GM12878 (cell line): ENCODE results near the gene SLC6A12. TPM values are rescaled to one million over a fixed set of nuclear protein-coding genes. Genes with fewer than 3 reads are reported as not detected.

Source experiments
- ATAC-seq: fragments of 200-7000 bp; cut with Tn5 transposase; 3 replicates; pipeline ENCODE4 v1.9.1; 2020; ENCODE audit warnings: mild to moderate bottlenecking, moderate library complexity
- BruUV-seq: library from RNA; stranded (reverse); fragments of 400-500 nt; replicated peaks from 2 replicates; lab custom pipeline; 2021; lab: Mats Ljungman, UMichigan
- CTCF ChIA-PET: fragments of 300-600 bp; sonication (Branson Sonifier 250); formaldehyde crosslinking; extraction: SDS; loops from one replicate; lab custom pipeline; 2021; ENCODE audit warnings: inconsistent platforms; lab: Yijun Ruan, JAX
- POLR2A ChIA-PET: fragments of 350-600 bp; formaldehyde crosslinking; extraction: SDS; loops from one replicate; lab custom pipeline; 2021; ENCODE audit warnings: inconsistent platforms; lab: Charles Lee
- RAD21 ChIA-PET: fragments of 300-600 bp; sonication (Branson Sonifier 250); formaldehyde crosslinking; loops from one replicate; lab custom pipeline; 2023; ENCODE audit warnings: antibody characterized with exemption; ENCODE audit not compliant: unreplicated experiment; lab: Charles Lee
- SMC1A ChIA-PET: fragments of 300-600 bp; sonication (Branson Sonifier 250); formaldehyde crosslinking; loops from one replicate; lab custom pipeline; 2023; ENCODE audit not compliant: unreplicated experiment, uncharacterized antibody; lab: Charles Lee
- DNase-seq: peaks from one replicate; pipeline ENCODE4 v3.0.0-alpha.2; 2011; ENCODE audit warnings: low read depth, low spot score
- FAIRE-seq: peaks from 3 replicates; lab custom pipeline; 2011; peaks lifted over from hg19 to GRCh38; lab: Jason Lieb, UNC
- H2AFZ ChIP-seq: 2 replicates; pipeline ENCODE4 v1.6.0; 2011; ENCODE audit warnings: low read depth, low read length, control low read depth; ENCODE audit not compliant: control insufficient read depth
- H3K27ac ChIP-seq: 2 replicates; pipeline ENCODE4 v1.5.1; 2011; ENCODE audit warnings: control low read depth; ENCODE audit not compliant: control insufficient read depth, insufficient read depth
- H3K27me3 ChIP-seq, 2 experiments: replicated peaks in 1 of 2; 2 replicates each; pipeline versions ENCODE4 v1.6.0 to v1.6.1; 2011; ENCODE audit warnings: low read length in 1 of 2; ENCODE audit not compliant: control insufficient read depth in 2 of 2, insufficient read depth in 2 of 2
- H3K36me3 ChIP-seq, 2 experiments: 2 replicates each; pipeline ENCODE4 v1.5.1; 2011; ENCODE audit warnings: low read length in 1 of 2; ENCODE audit not compliant: control insufficient read depth in 2 of 2, insufficient read depth in 2 of 2
- H3K4me1 ChIP-seq: 2 replicates; pipeline ENCODE4 v1.6.1; 2011; ENCODE audit warnings: mild to moderate bottlenecking, low read length, moderate library complexity, mixed read lengths; ENCODE audit not compliant: control insufficient read depth, insufficient read depth
- H3K4me2 ChIP-seq: 2 replicates; pipeline ENCODE4 v1.6.0; 2011; ENCODE audit warnings: control low read depth; ENCODE audit not compliant: control insufficient read depth, insufficient read depth
- H3K4me3 ChIP-seq: fragments of 200-600 bp; sonication (generic); 2 replicates; pipeline ENCODE4 v1.5.1; 2016
- H3K79me2 ChIP-seq: 2 replicates; pipeline ENCODE4 v1.6.0; 2011; ENCODE audit warnings: low read length; ENCODE audit not compliant: control insufficient read depth, insufficient read depth
- H3K9ac ChIP-seq: 2 replicates; pipeline ENCODE4 v1.8.0; 2011; ENCODE audit warnings: low read length, control low read depth, mixed read lengths; ENCODE audit not compliant: control insufficient read depth, insufficient read depth
- H3K9me3 ChIP-seq: replicated peaks from 3 replicates; pipeline ENCODE4 v1.5.1; 2011; ENCODE audit warnings: mild to moderate bottlenecking, low read length; ENCODE audit not compliant: control insufficient read depth, insufficient read depth
- H4K20me1 ChIP-seq: 2 replicates; pipeline ENCODE4 v1.6.0; 2011; ENCODE audit not compliant: control insufficient read depth, insufficient read depth
- CBFB ChIP-seq: IDR thresholded peaks from 2 replicates; pipeline ENCODE4 v1.6.1; 2016; ENCODE audit warnings: antibody characterized with exemption, low read depth
- WGBS: methylation state at CpG from one replicate; pipeline ENCODE4 v1.1.6; 2016; ENCODE audit warnings: low lambda C conversion rate; ENCODE audit not compliant: insufficient replicate concordance, insufficient coverage; ENCODE audit errors: missing lambda C conversion rate; 5-methylcytosine and 5-hydroxymethylcytosine counted together
- in situ Hi-C: fragments of 300-500 bp; cut with MboI; formaldehyde crosslinking; loops from 9 replicates; pipeline ENCODE4 v1.14.3; 2018; ENCODE audit warnings: mixed read lengths
- intact Hi-C: fragments of 100-400 bp; cut with micrococcal nuclease; formaldehyde crosslinking; loops from one replicate; pipeline ENCODE4 v1.14.2; 2022; ENCODE audit not compliant: unreplicated experiment
- polyA plus RNA-seq, 11 experiments: library from polyadenylated mRNA; depleted of rRNA in 4 of 11; unstranded in 6 of 11; stranded (reverse) in 5 of 11; fragments of >200 nt; fragmentation: Nextera tagmentation in 4 of 11; fragmentation: Illumina TruSeq in 1 of 11; extraction: Ambion mirVana in 4 of 11; extraction: Trizol in 1 of 11; gene quantifications; 1 replicate in 1 of 11; 2 replicates in 10 of 11; pipeline versions ENCODE4 v1.2.1 to v1.2.3, GENCODE V29; 2011 to 2016; ENCODE audit warnings: inconsistent platforms in 2 of 11, missing spikeins in 2 of 11, low read depth in 1 of 11
- total RNA-seq, 4 experiments: library from RNA; depleted of rRNA in 3 of 4; stranded (reverse); fragments of >200 nt in 3 of 4; fragmentation: Illumina TruSeq in 1 of 4; extraction: Trizol in 1 of 4; gene quantifications; 2 replicates each; pipeline versions ENCODE4 v1.2.1 to v1.2.3, GENCODE V29; 2013 to 2021
- TF ChIP-seq, protein P1 (sequence below), 3 experiments: IDR thresholded peaks in 2 of 3; conservative IDR thresholded peaks in 1 of 3; 2 replicates each; pipeline ENCODE4 v1.5.1; 2011; ENCODE audit warnings: low read depth in 3 of 3, low read length in 3 of 3, mild to moderate bottlenecking in 3 of 3, control low read depth in 2 of 3, moderate library complexity in 2 of 3, inconsistent platforms in 1 of 3, mixed read lengths in 1 of 3; ENCODE audit not compliant: control insufficient read depth in 2 of 3, insufficient read depth in 1 of 3; ENCODE audit errors: extremely low read depth in 1 of 3

Gene SLC6A12
- total and polyA plus RNA-seq, 10 of the 15 experiments (the other 5 are each of a cell fraction or from before 2014, with no cell fraction given): 0.06 to 0.11 (median 0.07) TPM; not detected in 7

DNA sequence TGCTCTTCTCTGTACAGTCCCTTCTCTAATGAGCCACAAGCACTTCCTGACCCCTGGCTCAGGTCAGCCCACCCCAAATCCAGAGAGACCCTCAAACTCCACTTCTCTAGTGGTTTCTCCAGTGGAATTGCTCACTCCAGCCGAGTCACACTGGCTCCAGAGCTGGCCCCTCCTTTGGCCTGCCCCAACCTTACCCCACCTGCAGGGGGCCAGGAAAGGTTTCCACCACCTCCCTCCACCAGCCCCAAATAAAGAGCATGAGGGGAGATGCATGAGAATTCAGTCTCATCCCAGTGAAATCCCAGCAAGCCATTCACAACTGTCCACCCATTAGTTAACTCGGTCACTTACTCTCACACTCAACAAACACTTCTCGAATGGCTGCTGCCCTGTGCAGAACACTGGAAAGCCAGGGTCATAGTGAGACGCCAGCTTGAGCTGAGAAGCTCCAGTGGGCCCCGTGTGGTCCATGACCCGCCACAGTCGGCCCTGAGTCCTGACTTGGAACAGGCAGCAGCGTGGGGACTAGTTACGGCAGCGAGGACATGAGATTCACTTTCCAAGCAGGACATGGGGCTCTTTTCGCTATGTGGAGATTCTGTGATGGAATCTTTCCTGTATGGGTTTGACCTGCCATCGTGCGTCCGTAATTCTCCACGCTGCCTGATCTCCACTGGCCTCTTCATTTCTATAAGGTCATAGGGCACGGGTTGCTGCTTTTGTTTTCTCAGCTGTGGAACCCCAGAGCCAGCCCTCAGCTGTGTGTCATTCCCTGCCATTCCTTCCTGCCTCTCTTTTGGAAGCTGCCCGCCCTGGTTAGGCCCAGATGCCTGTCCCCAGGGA, 44.2 kb downstream of the SLC6A12 start:
- Histone ChIP-seq H3K4me3 (no peak overlapping the region), H3K27ac (no peak overlapping the region), H2AFZ (no peak overlapping the region), H3K79me2 (no peaks in the 10 kb centered on the region), H3K36me3 (no peaks in the 10 kb centered on the region), H3K4me1 (peaks cover 8% of the 10 kb centered on the region), H4K20me1 (no peaks in the 10 kb centered on the region), H3K9ac (no peak overlapping the region), H3K9me3 (no peaks in the 10 kb centered on the region), H3K4me2 (no peak overlapping the region), H3K27me3 (no peaks in the 10 kb centered on the region; a peak in 3 of 4 replicates)
- ChIA-PET CTCF (no interaction called here), RAD21 (no interaction called here), POLR2A (no interaction called here), SMC1A (no interaction called here)
- DNase-seq (no peak), ATAC-seq (peak; percentile 54), FAIRE-seq (no peak)
- in situ Hi-C loops (no loop called here), intact Hi-C loops (no loop called here)
- no TSS peak for BruUV-seq
- no peak for TF ChIP-seq CBFB
- TF ChIP-seq, protein P1, sequence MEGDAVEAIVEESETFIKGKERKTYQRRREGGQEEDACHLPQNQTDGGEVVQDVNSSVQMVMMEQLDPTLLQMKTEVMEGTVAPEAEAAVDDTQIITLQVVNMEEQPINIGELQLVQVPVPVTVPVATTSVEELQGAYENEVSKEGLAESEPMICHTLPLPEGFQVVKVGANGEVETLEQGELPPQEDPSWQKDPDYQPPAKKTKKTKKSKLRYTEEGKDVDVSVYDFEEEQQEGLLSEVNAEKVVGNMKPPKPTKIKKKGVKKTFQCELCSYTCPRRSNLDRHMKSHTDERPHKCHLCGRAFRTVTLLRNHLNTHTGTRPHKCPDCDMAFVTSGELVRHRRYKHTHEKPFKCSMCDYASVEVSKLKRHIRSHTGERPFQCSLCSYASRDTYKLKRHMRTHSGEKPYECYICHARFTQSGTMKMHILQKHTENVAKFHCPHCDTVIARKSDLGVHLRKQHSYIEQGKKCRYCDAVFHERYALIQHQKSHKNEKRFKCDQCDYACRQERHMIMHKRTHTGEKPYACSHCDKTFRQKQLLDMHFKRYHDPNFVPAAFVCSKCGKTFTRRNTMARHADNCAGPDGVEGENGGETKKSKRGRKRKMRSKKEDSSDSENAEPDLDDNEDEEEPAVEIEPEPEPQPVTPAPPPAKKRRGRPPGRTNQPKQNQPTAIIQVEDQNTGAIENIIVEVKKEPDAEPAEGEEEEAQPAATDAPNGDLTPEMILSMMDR (IDR thresholded peaks at IDR 0.05 in 2 of 3, conservative IDR thresholded peaks at IDR 0.05 in 1 of 3; ENCODE audit: control insufficient read depth in 2 of 3, extremely low read depth in 1 of 3, insufficient read depth in 1 of 3, low read depth in 3 of 3, low read length in 3 of 3): peak in 2 of 3 experiments; percentile 11 to 29; a peak in 2 of 6 replicates
- 43% methylated on average over 17 of the region's 17 CpGs for WGBS
